Type B pancreatic cell (in vitro differentiated cells): ENCODE results near the gene FCER1G. TPM values are rescaled to one million over a fixed set of nuclear protein-coding genes. Genes with fewer than 3 reads are reported as not detected.
"Not testable (repeated sequence)": the region's sequence is repeated elsewhere in the genome, so short reads cannot be mapped to it uniquely, and the experiment has no call there.

ENCODE experiments used
- DNase-seq: peaks from one replicate; pipeline ENCODE4 v3.0.0; 2021; ENCODE audit warnings: mixed read lengths; ENCODE audit not compliant: unreplicated experiment; ENCODE audit errors: extremely low spot score
- H3K27ac Mint-ChIP-seq: 2 replicates; pipeline ENCODE4 v1.8.0; 2021; ENCODE audit warnings: mild to moderate bottlenecking, mixed read lengths
- H3K27me3 Mint-ChIP-seq: 2 replicates; pipeline ENCODE4 v1.8.0; 2021; ENCODE audit warnings: mixed read lengths
- H3K36me3 Mint-ChIP-seq: 2 replicates; pipeline ENCODE4 v1.8.0; 2021; ENCODE audit warnings: mixed read lengths
- H3K4me1 Mint-ChIP-seq: one replicate; pipeline ENCODE4 v1.8.0; 2021; ENCODE audit warnings: mixed read lengths; ENCODE audit not compliant: unreplicated experiment
- H3K4me3 Mint-ChIP-seq: 2 replicates; pipeline ENCODE4 v1.8.0; 2021; ENCODE audit warnings: mild to moderate bottlenecking, mixed read lengths
- H3K9me3 Mint-ChIP-seq: 2 replicates; pipeline ENCODE4 v1.8.0; 2021; ENCODE audit warnings: mixed read lengths
- total RNA-seq: library from RNA; stranded (reverse); gene quantifications from 2 replicates; pipeline ENCODE4 v1.2.1, GENCODE V29; 2021; ENCODE audit warnings: low replicate concordance
- TF ChIP-seq, protein P1 (sequence below): fragments of 200-600 bp; sonication (generic); conservative IDR thresholded peaks from 2 replicates; pipeline ENCODE4 v1.5.0; 2021; ENCODE audit warnings: antibody characterized with exemption, mild to moderate bottlenecking

The FCER1G gene
- total RNA-seq, 1 donor from 2014 or later, result 0.80 TPM

DNA sequence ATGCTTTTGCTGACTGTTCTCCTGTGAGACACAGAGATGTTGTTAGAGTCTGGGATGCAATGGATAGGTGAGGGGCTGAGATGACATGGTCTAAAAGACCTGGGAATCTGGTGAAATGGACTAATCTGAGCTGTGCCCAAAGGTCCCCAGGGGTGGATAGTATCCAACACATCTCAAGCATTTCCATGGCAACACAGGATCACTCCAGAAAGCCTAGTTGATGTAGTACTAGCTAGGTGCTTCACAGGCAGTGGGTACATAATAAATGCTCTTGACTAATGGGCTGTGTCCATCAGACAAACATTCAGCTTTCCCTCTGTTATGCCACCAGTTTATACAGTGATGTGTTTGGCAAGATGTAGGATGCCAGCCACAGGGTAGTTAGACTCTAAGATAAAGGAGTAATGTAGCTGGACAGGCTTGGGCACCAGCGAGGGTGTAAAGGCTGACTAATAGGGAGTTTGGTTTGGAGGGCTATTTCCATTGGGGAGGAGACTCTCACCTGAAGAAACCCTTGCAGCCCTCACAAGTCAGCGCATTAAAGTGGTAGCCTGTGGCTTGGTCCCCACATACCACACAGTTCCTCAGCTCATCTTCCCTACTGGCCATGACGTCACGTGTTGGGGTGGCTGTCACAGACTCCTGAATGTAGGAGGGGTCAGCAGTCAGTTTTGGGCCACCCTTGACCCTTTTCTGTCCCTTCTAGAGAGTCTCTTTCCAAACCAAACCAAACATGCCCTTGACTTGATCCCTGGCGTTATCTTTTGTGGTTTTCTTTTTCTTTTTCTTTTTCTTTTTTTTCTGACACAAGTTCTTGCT is 21.1 kb downstream of the FCER1G start:
- no peak overlapping the region for H3K4me3 Mint-ChIP-seq
- H3K4me1 Mint-ChIP-seq, result no peaks in the 10 kb centered on the region
- no peaks in the 10 kb centered on the region for H3K9me3 Mint-ChIP-seq
- peaks cover 3% of the 10 kb centered on the region for H3K27me3 Mint-ChIP-seq
- no peak for DNase-seq
- no peak overlapping the region for H3K27ac Mint-ChIP-seq
- no peaks in the 10 kb centered on the region for H3K36me3 Mint-ChIP-seq
- TF ChIP-seq, protein P1, sequence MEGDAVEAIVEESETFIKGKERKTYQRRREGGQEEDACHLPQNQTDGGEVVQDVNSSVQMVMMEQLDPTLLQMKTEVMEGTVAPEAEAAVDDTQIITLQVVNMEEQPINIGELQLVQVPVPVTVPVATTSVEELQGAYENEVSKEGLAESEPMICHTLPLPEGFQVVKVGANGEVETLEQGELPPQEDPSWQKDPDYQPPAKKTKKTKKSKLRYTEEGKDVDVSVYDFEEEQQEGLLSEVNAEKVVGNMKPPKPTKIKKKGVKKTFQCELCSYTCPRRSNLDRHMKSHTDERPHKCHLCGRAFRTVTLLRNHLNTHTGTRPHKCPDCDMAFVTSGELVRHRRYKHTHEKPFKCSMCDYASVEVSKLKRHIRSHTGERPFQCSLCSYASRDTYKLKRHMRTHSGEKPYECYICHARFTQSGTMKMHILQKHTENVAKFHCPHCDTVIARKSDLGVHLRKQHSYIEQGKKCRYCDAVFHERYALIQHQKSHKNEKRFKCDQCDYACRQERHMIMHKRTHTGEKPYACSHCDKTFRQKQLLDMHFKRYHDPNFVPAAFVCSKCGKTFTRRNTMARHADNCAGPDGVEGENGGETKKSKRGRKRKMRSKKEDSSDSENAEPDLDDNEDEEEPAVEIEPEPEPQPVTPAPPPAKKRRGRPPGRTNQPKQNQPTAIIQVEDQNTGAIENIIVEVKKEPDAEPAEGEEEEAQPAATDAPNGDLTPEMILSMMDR, result no peak

DNA sequence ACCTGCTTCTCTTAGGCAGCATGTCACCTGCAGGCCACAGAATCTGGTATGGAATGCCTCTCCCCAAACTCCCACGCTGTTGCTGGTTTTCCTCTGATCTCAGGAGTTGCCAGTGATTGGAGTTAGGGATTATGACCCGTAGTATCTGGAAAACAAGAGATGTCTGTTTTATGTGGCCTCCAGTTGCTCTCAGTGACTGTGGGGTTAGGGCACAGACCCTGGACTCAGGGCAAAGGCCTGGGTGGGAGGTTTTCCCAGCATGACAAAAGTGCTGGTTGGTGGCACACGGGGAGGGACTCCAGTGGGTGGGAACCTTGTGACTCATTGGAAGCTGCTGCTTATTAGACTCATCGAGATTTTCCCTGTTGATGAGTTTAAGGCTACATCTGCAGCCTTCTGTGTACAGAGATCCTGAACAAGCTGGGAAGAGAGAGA is 23.0 kb downstream of the FCER1G start, which contains the start of gene NR1I3:
TSS of gene NR1I3 (minus strand) at position 165 of the 435 bp plus-strand sequence. CDS start 1,638 bp downstream, outside the sequence.
- peaks cover 12% of the 10 kb centered on the region for H3K27me3 Mint-ChIP-seq
- no peak within 1 kb of the TSS for H3K4me3 Mint-ChIP-seq
- no peaks in the 10 kb centered on the region for H3K36me3 Mint-ChIP-seq
- DNase-seq, result no peak
- no peaks in the 10 kb centered on the region for H3K9me3 Mint-ChIP-seq
- TF ChIP-seq, protein P1, result no peak
- no peak within 1 kb of the TSS for H3K27ac Mint-ChIP-seq
- no peaks in the 10 kb centered on the region for H3K4me1 Mint-ChIP-seq

DNA sequence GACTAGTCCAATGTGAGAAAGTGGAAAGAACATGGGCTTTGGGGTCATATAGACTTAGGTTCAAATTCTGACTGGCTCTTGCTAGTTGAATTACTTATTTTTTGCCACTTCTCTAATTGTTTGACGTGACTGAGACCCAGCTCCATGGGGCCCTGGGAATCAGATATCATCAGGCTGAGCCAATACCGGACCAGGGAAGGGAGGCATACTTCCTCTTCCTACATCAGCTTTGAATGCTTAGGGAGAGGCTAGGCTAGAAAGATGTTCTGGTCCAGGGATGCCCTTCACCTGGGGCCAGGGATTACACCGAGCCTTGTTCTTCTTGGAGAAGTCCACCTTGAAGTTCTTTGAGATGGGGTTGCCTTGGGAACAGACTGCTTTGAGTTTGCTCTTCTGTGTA is 26.6 kb downstream of the FCER1G start:
- H3K27me3 Mint-ChIP-seq, result peaks cover 12% of the 10 kb centered on the region
- H3K4me3 Mint-ChIP-seq, result no peak overlapping the region
- TF ChIP-seq, protein P1, result no peak
- no peaks in the 10 kb centered on the region for H3K4me1 Mint-ChIP-seq
- H3K36me3 Mint-ChIP-seq, result no peaks in the 10 kb centered on the region
- H3K9me3 Mint-ChIP-seq, result no peaks in the 10 kb centered on the region
- no peak for DNase-seq
- H3K27ac Mint-ChIP-seq, result no peak overlapping the region

DNA sequence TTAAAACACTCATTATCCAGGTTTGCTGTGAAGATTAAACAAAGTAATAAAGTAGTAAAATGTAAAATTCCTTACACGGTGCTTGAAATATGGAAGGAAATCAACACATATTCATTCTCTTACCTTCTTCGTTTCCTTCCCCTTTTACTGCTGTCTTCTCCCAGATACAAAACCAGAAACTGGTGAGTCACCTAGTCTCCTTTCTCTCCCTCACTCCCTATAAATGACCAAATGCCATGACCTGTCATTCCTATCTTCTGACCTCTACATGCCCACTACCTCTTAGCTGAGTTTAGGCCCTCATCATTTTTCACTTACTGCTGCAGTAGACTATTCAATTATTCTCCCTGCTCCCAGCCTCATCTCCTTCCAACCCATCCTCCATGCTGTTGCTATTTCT is 27.2 kb downstream of the FCER1G start:
- H3K4me3 Mint-ChIP-seq, result no peak overlapping the region
- peaks cover 12% of the 10 kb centered on the region for H3K27me3 Mint-ChIP-seq
- no peaks in the 10 kb centered on the region for H3K36me3 Mint-ChIP-seq
- DNase-seq, result no peak
- TF ChIP-seq, protein P1, result no peak
- no peak overlapping the region for H3K27ac Mint-ChIP-seq
- H3K4me1 Mint-ChIP-seq, result no peaks in the 10 kb centered on the region
- no peaks in the 10 kb centered on the region for H3K9me3 Mint-ChIP-seq

DNA sequence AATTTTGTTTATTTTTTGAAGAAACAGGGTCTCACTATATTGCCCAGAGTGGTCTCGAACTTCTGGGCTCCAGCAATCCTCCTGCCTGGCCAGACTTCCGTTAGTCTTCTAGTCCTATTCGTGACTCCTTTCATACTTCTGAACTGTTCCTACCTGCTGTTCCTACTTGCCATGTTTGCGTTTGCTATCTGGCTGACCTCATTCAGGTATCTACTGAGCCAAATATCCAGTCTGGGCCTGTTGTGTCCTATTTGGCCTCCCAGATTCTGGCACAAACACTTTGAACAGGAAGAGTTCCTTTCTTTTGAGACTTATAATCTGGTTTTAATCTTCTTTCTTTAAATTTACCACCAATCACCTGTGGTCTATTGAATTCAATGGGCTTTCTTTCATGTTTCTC is 29.8 kb downstream of the FCER1G start:
- Mint-ChIP-seq H3K4me3 (no peak overlapping the region), H3K36me3 (no peaks in the 10 kb centered on the region), H3K27ac (no peak overlapping the region), H3K27me3 (peaks cover 14% of the 10 kb centered on the region), H3K9me3 (no peaks in the 10 kb centered on the region), H3K4me1 (no peaks in the 10 kb centered on the region)
- DNase-seq, result no peak
- TF ChIP-seq, protein P1, result no peak

DNA sequence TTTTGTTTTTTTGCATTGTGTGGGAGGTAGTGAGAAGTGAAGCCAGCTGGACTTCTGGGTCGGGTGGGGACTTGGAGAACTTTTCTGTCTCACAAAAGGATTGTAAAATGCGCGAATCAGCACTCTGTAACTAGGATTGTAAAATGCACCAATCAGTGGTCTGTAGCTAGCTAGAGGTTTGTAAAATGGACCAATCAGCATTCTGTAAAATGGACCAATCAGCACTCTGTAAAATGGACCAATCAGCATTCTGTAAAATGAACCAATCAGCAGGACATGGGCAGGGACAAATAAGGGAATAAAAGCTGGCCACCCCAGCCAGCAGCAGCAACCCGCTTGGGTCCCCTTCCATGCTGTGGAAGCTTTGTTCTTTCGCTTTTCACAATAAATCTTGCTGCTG is 35.0 kb downstream of the FCER1G start:
- H3K27me3 Mint-ChIP-seq, DNase-seq, H3K36me3 Mint-ChIP-seq, H3K9me3 Mint-ChIP-seq, H3K4me1 Mint-ChIP-seq, H3K4me3 Mint-ChIP-seq, H3K27ac Mint-ChIP-seq: not testable (repeated sequence)
